ENCODE results near the gene TNFRSF6B. TPM values are rescaled to one million over a fixed set of nuclear protein-coding genes. Genes with fewer than 3 reads are reported as not detected.

TNFRSF6B gene
- total and polyA plus RNA-seq, 2 donors (not counting 1 experiment from before 2014, with no cell fraction given), result 3.8 to 35.2 TPM

DNA sequence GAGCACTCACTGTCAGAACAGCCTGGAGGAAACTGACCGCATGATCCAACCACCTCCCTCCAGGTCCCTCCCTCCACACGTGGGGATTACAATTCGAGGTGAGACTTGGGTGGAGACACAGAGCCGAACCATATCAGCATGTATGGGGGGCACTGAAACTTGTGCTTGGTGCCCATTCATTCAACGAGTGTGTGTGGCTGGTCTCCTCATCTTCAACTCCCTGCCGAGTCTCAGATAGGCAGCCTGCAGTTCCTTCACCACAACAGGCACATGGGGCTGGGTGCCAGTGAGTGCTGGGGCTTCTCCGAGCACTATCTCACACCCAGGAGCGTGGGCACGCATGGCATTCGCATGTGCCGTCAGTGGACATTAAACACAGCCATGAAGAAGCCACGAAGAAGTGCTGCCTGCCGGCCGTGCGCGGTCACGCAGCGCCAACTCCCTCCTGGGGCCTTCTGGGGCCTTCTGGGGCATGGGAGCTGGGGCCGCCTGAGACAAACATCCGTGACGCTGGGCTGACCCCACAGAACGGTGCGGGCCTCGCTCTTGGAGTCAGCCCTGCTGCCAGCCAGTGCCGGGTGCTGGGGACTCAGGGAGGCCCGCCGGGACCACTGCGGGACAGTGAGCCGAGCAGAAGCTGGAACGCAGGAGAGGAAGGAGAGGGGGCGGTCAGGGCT is 39.1 kb upstream of the TNFRSF6B start:
- H3K27ac ChIP-seq (ENCODE audit: insufficient read depth, low read length), result peak overlapping the region; percentile 83
- H3K9ac ChIP-seq (ENCODE audit: insufficient read depth, low read length), result peak overlapping the region; percentile 71
- peaks cover 7% of the 10 kb centered on the region for H3K4me1 ChIP-seq (ENCODE audit: control insufficient read depth, extremely low read depth, insufficient read depth, low read length)
- DNase-seq (ENCODE audit: low read depth in 2 of 2), result peak in 1 of 2 donors; percentile 36
- H3K4me2 ChIP-seq (ENCODE audit: extremely low read depth, insufficient read depth, low read length), result peak overlapping the region; percentile 56
- peak overlapping the region; percentile 72 to 75 (median 74) for H3K4me3 ChIP-seq (replicated peaks in 1 of 4; ENCODE audit: control extremely low read depth in 1 of 4, insufficient read depth in 1 of 4, low read depth in 3 of 4, low read length in 4 of 4)
- peak overlapping the region; percentile 87 for H2AFZ ChIP-seq (ENCODE audit: low read length)
- H3K79me2 ChIP-seq (ENCODE audit: control insufficient read depth, insufficient read depth, low read length), result peaks cover 27% of the 10 kb centered on the region
- H3K9me3 ChIP-seq (ENCODE audit: control insufficient read depth, insufficient read depth, low read depth, low read length), result no peaks in the 10 kb centered on the region
- H4K20me1 ChIP-seq (ENCODE audit: control insufficient read depth, extremely low read depth, insufficient read depth, low read length), result no peaks in the 10 kb centered on the region
- H3K27me3 ChIP-seq (ENCODE audit: control insufficient read depth, insufficient read depth, low read length), result no peaks in the 10 kb centered on the region
- no peak for TF ChIP-seq EZH2 (IDR thresholded peaks at IDR 0.05; ENCODE audit: low read length, missing control alignments)
- TF ChIP-seq, protein P1, sequence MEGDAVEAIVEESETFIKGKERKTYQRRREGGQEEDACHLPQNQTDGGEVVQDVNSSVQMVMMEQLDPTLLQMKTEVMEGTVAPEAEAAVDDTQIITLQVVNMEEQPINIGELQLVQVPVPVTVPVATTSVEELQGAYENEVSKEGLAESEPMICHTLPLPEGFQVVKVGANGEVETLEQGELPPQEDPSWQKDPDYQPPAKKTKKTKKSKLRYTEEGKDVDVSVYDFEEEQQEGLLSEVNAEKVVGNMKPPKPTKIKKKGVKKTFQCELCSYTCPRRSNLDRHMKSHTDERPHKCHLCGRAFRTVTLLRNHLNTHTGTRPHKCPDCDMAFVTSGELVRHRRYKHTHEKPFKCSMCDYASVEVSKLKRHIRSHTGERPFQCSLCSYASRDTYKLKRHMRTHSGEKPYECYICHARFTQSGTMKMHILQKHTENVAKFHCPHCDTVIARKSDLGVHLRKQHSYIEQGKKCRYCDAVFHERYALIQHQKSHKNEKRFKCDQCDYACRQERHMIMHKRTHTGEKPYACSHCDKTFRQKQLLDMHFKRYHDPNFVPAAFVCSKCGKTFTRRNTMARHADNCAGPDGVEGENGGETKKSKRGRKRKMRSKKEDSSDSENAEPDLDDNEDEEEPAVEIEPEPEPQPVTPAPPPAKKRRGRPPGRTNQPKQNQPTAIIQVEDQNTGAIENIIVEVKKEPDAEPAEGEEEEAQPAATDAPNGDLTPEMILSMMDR (conservative IDR thresholded peaks at IDR 0.05 in 1 of 2, IDR thresholded peaks at IDR 0.05 in 1 of 2; ENCODE audit: low read depth in 1 of 2, low read length in 2 of 2), result no peak
- peaks cover 10% of the 10 kb centered on the region for H3K36me3 ChIP-seq (ENCODE audit: control insufficient read depth, insufficient read depth, low read length)

DNA sequence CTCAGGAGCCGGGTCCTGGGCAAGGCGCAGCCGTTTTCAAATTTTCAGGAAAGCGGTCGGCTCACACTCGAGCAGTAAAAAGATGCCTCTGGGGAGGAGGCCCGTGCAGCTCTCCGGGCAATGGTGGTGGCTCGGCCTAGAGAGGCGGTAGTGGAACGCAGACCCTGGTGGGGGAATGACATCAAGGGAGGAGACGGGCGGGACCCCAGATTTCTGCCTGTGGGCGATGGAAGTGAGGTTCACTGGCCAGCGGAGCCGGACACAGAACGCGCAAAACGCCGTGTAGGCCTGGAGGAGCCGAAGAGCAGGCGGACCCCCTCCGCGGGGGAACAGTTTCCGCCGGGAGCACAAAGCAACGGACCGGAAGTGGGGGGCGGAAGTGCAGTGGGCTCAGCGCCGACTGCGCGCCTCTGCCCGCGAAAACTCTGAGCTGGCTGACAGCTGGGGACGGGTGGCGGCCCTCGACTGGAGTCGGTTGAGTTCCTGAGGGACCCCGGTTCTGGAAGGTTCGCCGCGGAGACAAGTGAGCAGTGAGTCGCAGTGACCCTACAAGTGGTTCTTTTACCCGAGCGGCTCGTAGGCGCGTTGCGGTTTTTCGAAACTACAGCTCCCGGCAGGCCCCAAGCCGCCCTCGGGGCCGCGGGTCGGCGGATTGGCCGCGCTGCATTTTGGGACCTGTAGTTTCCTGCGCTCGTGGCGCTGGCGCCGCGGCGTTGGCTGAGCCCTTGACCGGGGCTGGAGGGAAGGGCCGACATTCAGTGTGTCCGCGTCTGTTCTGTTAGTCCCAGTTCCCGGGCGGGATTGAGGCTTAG is 38.3 kb upstream of the TNFRSF6B start, which contains the start of gene RTEL1:
Gene RTEL1, plus strand, starts transcription at position 376 of the 812 bp plus-strand sequence. CDS start 1,091 bp downstream, outside the sequence.
- Histone ChIP-seq H3K9ac (ENCODE audit: insufficient read depth, low read length) (peak within 1 kb of the TSS; percentile 71), H3K9me3 (ENCODE audit: control insufficient read depth, insufficient read depth, low read depth, low read length) (no peaks in the 10 kb centered on the region), H4K20me1 (ENCODE audit: control insufficient read depth, extremely low read depth, insufficient read depth, low read length) (no peaks in the 10 kb centered on the region), H3K4me3 (replicated peaks in 1 of 4; ENCODE audit: control extremely low read depth in 1 of 4, insufficient read depth in 1 of 4, low read depth in 3 of 4, low read length in 4 of 4) (peak within 1 kb of the TSS; percentile 72 to 75 (median 74)), H3K27ac (ENCODE audit: insufficient read depth, low read length) (peak within 1 kb of the TSS; percentile 83), H3K4me1 (ENCODE audit: control insufficient read depth, extremely low read depth, insufficient read depth, low read length) (peaks cover 7% of the 10 kb centered on the region), H3K36me3 (ENCODE audit: control insufficient read depth, insufficient read depth, low read length) (peaks cover 11% of the 10 kb centered on the region), H3K4me2 (ENCODE audit: extremely low read depth, insufficient read depth, low read length) (peak within 1 kb of the TSS; percentile 86), H3K27me3 (ENCODE audit: control insufficient read depth, insufficient read depth, low read length) (no peaks in the 10 kb centered on the region), H2AFZ (ENCODE audit: low read length) (peak within 1 kb of the TSS; percentile 87), H3K79me2 (ENCODE audit: control insufficient read depth, insufficient read depth, low read length) (peaks cover 28% of the 10 kb centered on the region)
- DNase-seq (ENCODE audit: low read depth in 2 of 2), result peak; percentile 92 to 94
- TF ChIP-seq, protein P1 (conservative IDR thresholded peaks at IDR 0.05 in 1 of 2, IDR thresholded peaks at IDR 0.05 in 1 of 2; ENCODE audit: low read depth in 1 of 2, low read length in 2 of 2), result no peak
- no peak for TF ChIP-seq EZH2 (IDR thresholded peaks at IDR 0.05; ENCODE audit: low read length, missing control alignments)

DNA sequence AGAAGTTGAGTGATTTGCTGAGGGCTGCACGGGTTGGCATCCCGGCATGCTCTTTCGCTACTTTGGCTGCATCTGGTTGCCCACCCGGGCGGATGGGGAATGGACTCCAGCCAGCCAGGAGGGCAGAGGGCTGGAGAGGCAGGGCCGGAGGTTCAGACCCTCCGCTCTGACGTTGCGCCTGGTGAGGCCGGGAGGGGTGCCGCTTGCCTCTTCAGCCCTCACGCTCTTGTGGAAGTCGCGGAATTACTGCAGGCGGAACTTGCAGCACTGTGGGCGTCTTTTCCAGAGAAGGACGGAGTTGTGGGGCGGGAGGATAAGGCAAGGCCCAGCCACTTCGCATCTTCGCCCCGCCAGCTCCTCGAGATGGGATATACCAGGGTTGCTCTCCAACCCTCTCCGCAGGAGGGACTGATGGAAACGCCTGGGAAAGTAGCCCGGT is 37.7 kb upstream of the TNFRSF6B start:
- Histone ChIP-seq H3K4me1 (ENCODE audit: control insufficient read depth, extremely low read depth, insufficient read depth, low read length) (peaks cover 7% of the 10 kb centered on the region), H3K9ac (ENCODE audit: insufficient read depth, low read length) (peak overlapping the region; percentile 71), H3K79me2 (ENCODE audit: control insufficient read depth, insufficient read depth, low read length) (peaks cover 28% of the 10 kb centered on the region), H2AFZ (ENCODE audit: low read length) (peak overlapping the region; percentile 82), H3K9me3 (ENCODE audit: control insufficient read depth, insufficient read depth, low read depth, low read length) (no peaks in the 10 kb centered on the region), H3K36me3 (ENCODE audit: control insufficient read depth, insufficient read depth, low read length) (peaks cover 15% of the 10 kb centered on the region), H3K27me3 (ENCODE audit: control insufficient read depth, insufficient read depth, low read length) (no peaks in the 10 kb centered on the region), H3K4me2 (ENCODE audit: extremely low read depth, insufficient read depth, low read length) (peak overlapping the region; percentile 86), H4K20me1 (ENCODE audit: control insufficient read depth, extremely low read depth, insufficient read depth, low read length) (no peaks in the 10 kb centered on the region), H3K4me3 (replicated peaks in 1 of 4; ENCODE audit: control extremely low read depth in 1 of 4, insufficient read depth in 1 of 4, low read depth in 3 of 4, low read length in 4 of 4) (peak overlapping the region; percentile 72 to 75 (median 74)), H3K27ac (ENCODE audit: insufficient read depth, low read length) (peak overlapping the region; percentile 83)
- DNase-seq (ENCODE audit: low read depth in 2 of 2), result peak; percentile 51 to 61
- TF ChIP-seq, protein P1 (conservative IDR thresholded peaks at IDR 0.05 in 1 of 2, IDR thresholded peaks at IDR 0.05 in 1 of 2; ENCODE audit: low read depth in 1 of 2, low read length in 2 of 2), result no peak
- no peak for TF ChIP-seq EZH2 (IDR thresholded peaks at IDR 0.05; ENCODE audit: low read length, missing control alignments)

Data from fibroblast of lung (primary cell).